HEK293 (cell line): ENCODE data around the gene KRT38.

ENCODE experiments used
- OSR2 ChIP-seq: fragments of 450-650 bp; formaldehyde crosslinking; IDR thresholded peaks from 2 replicates; pipeline ENCODE4 v1.5.1; 2016; ENCODE audit warnings: missing biosample characterization, missing genetic modification characterization
- WT1 ChIP-seq: fragments of 450-650 bp; formaldehyde crosslinking; IDR thresholded peaks from 2 replicates; pipeline ENCODE4 v1.5.1; 2016; ENCODE audit warnings: missing biosample characterization, missing genetic modification characterization
- ZNF184 ChIP-seq: fragments of 450-650 bp; IDR thresholded peaks from 2 replicates; pipeline ENCODE4 v1.5.1; 2018; ENCODE audit warnings: missing biosample characterization, mild to moderate bottlenecking, missing genetic modification characterization
- ZNF202 ChIP-seq: fragments of 450-650 bp; formaldehyde crosslinking; IDR thresholded peaks from 2 replicates; pipeline ENCODE4 v1.5.1; 2016; ENCODE audit warnings: missing biosample characterization, missing genetic modification characterization, borderline replicate concordance
- ZNF423 ChIP-seq: fragments of 450-650 bp; formaldehyde crosslinking; IDR thresholded peaks from 2 replicates; pipeline ENCODE4 v1.5.1; 2016; ENCODE audit warnings: missing biosample characterization, missing genetic modification characterization
- ZNF555 ChIP-seq: fragments of 450-650 bp; formaldehyde crosslinking; conservative IDR thresholded peaks from 2 replicates; pipeline ENCODE4 v1.5.1; 2017; ENCODE audit warnings: missing biosample characterization, mild to moderate bottlenecking, missing genetic modification characterization, inconsistent platforms
- TF ChIP-seq, protein P1 (sequence below): fragments of 450-650 bp; formaldehyde crosslinking; IDR thresholded peaks from 2 replicates; pipeline ENCODE4 v1.5.1; 2016; ENCODE audit warnings: missing biosample characterization, missing genetic modification characterization
- TF ChIP-seq, protein P2 (sequence below): fragments of 450-650 bp; IDR thresholded peaks from 2 replicates; pipeline ENCODE4 v1.5.1; 2018; ENCODE audit warnings: missing biosample characterization, missing genetic modification characterization
- TF ChIP-seq, protein P3 (sequence below): fragments of 450-650 bp; formaldehyde crosslinking; IDR thresholded peaks from 2 replicates; pipeline ENCODE4 v1.5.1; 2016; ENCODE audit warnings: missing biosample characterization, missing genetic modification characterization, low read depth
- TF ChIP-seq, protein P4 (sequence below): fragments of 450-650 bp; formaldehyde crosslinking; IDR thresholded peaks from 2 replicates; pipeline ENCODE4 v1.5.1; 2016; ENCODE audit warnings: missing biosample characterization, missing genetic modification characterization
- TF ChIP-seq, protein P5 (sequence below): fragments of 450-650 bp; formaldehyde crosslinking; IDR thresholded peaks from 2 replicates; pipeline ENCODE4 v1.5.1; 2016; ENCODE audit warnings: missing biosample characterization, missing genetic modification characterization
- TF ChIP-seq, protein P6 (sequence below): fragments of 450-650 bp; formaldehyde crosslinking; IDR thresholded peaks from 2 replicates; pipeline ENCODE4 v1.5.1; 2016; ENCODE audit warnings: missing biosample characterization, missing genetic modification characterization

DNA sequence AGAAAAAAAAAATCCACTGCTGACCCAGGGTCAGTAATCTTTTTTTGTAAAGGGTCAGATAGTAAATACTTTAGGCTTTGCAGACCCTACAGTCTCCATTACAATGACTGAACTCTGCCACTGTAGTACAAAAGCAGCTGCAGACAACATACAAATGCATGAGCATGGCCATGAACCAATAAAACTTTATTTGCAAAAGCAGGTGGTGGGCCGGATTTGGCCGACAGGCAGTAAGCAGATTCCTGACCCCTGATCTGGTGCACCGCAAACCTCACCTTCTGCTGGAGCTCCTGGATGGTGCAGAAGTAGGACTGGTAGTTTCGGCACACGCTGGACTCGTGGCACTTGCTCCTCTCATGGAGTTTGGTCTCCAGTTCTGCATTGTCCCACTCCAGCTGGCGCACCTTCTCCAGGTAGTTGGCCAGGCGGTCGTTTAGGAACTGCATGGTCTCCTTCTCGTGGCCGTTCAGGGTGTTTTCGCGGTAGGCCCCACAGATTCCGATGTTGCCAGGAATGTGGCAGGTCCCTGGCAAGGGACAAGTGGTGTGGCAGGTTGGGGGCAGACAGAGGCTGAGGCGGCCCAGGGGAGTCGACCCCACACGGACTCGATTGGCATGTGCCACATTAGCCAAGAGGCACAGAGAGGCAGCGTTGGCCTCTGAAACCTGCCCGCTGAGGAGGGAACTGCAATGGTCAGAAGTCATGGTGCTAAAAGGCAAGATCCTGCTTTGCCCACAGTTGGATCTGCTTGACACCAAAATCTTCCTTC, 29.5 kb downstream of the KRT38 start:
- TF ChIP-seq, protein P1, sequence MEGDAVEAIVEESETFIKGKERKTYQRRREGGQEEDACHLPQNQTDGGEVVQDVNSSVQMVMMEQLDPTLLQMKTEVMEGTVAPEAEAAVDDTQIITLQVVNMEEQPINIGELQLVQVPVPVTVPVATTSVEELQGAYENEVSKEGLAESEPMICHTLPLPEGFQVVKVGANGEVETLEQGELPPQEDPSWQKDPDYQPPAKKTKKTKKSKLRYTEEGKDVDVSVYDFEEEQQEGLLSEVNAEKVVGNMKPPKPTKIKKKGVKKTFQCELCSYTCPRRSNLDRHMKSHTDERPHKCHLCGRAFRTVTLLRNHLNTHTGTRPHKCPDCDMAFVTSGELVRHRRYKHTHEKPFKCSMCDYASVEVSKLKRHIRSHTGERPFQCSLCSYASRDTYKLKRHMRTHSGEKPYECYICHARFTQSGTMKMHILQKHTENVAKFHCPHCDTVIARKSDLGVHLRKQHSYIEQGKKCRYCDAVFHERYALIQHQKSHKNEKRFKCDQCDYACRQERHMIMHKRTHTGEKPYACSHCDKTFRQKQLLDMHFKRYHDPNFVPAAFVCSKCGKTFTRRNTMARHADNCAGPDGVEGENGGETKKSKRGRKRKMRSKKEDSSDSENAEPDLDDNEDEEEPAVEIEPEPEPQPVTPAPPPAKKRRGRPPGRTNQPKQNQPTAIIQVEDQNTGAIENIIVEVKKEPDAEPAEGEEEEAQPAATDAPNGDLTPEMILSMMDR (tag by site-specific recombination), result no peak
- no peak for TF ChIP-seq ZNF555 (tag by site-specific recombination)
- TF ChIP-seq, protein P2, sequence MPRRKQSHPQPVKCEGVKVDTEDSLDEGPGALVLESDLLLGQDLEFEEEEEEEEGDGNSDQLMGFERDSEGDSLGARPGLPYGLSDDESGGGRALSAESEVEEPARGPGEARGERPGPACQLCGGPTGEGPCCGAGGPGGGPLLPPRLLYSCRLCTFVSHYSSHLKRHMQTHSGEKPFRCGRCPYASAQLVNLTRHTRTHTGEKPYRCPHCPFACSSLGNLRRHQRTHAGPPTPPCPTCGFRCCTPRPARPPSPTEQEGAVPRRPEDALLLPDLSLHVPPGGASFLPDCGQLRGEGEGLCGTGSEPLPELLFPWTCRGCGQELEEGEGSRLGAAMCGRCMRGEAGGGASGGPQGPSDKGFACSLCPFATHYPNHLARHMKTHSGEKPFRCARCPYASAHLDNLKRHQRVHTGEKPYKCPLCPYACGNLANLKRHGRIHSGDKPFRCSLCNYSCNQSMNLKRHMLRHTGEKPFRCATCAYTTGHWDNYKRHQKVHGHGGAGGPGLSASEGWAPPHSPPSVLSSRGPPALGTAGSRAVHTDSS, result no peak
- no peak for TF ChIP-seq OSR2 (tag by site-specific recombination)
- no peak for TF ChIP-seq ZNF184
- TF ChIP-seq, protein P3, sequence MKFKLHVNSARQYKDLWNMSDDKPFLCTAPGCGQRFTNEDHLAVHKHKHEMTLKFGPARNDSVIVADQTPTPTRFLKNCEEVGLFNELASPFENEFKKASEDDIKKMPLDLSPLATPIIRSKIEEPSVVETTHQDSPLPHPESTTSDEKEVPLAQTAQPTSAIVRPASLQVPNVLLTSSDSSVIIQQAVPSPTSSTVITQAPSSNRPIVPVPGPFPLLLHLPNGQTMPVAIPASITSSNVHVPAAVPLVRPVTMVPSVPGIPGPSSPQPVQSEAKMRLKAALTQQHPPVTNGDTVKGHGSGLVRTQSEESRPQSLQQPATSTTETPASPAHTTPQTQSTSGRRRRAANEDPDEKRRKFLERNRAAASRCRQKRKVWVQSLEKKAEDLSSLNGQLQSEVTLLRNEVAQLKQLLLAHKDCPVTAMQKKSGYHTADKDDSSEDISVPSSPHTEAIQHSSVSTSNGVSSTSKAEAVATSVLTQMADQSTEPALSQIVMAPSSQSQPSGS (tag by site-specific recombination), result no peak
- no peak for TF ChIP-seq ZNF202
- TF ChIP-seq, protein P4, sequence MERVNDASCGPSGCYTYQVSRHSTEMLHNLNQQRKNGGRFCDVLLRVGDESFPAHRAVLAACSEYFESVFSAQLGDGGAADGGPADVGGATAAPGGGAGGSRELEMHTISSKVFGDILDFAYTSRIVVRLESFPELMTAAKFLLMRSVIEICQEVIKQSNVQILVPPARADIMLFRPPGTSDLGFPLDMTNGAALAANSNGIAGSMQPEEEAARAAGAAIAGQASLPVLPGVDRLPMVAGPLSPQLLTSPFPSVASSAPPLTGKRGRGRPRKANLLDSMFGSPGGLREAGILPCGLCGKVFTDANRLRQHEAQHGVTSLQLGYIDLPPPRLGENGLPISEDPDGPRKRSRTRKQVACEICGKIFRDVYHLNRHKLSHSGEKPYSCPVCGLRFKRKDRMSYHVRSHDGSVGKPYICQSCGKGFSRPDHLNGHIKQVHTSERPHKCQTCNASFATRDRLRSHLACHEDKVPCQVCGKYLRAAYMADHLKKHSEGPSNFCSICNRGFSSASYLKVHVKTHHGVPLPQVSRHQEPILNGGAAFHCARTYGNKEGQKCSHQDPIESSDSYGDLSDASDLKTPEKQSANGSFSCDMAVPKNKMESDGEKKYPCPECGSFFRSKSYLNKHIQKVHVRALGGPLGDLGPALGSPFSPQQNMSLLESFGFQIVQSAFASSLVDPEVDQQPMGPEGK (tag by site-specific recombination), result no peak
- no peak for TF ChIP-seq ZNF423
- TF ChIP-seq WT1 (tag by site-specific recombination), result no peak
- TF ChIP-seq, protein P5, sequence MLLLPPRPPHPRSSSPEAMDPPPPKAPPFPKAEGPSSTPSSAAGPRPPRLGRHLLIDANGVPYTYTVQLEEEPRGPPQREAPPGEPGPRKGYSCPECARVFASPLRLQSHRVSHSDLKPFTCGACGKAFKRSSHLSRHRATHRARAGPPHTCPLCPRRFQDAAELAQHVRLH, result no peak
- TF ChIP-seq, protein P6, sequence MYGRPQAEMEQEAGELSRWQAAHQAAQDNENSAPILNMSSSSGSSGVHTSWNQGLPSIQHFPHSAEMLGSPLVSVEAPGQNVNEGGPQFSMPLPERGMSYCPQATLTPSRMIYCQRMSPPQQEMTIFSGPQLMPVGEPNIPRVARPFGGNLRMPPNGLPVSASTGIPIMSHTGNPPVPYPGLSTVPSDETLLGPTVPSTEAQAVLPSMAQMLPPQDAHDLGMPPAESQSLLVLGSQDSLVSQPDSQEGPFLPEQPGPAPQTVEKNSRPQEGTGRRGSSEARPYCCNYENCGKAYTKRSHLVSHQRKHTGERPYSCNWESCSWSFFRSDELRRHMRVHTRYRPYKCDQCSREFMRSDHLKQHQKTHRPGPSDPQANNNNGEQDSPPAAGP (tag by site-specific recombination), result no peak
